ENCODE results near the gene ACADS. TPM values are rescaled to one million over a fixed set of nuclear protein-coding genes. Genes with fewer than 3 reads are reported as not detected.

ACADS gene
- total RNA-seq, 1 experiment from 2014 or later: 15.9 TPM

- ChIA-PET CTCF (interaction anchor here (0.6 kb wide), 1 partner anchor 59 kb away, joined by 4 read pairs; no protein-coding TSS in a partner anchor), POLR2A (no interaction called here)
- intact Hi-C loops (cut with micrococcal nuclease; ENCODE audit: unreplicated experiment) (no loop called here), in situ Hi-C loops (cut with HindIII; ENCODE audit: low pct_unique_long_range_greater_than_20kb, low sequenced_read_pairs) (no loop called here)
- Histone ChIP-seq H3K27me3 (ENCODE audit: control insufficient read depth, insufficient read depth, low read length) (no peaks in the 10 kb centered on the region), H3K27ac (ENCODE audit: low read length) (no peak overlapping the region), H3K4me1 (ENCODE audit: control insufficient read depth, insufficient read depth, low read length) (peaks cover 5% of the 10 kb centered on the region; the same call in 1 of the 2 replicates), H3K4me3 (ENCODE audit: low read depth in 2 of 2, low read length in 2 of 2) (no peak overlapping the region), H3K9me3 (ENCODE audit: control insufficient read depth, insufficient read depth, low read depth, low read length) (no peaks in the 10 kb centered on the region), H3K36me3 (ENCODE audit: control insufficient read depth, insufficient read depth, low read length) (peaks cover under 1% of the 10 kb centered on the region; the same call in 1 of the 2 replicates)
- no TSS peak for BruUV-seq (replicated peaks)
- TF ChIP-seq REST (IDR thresholded peaks at IDR 0.05; ENCODE audit: insufficient read depth in 1 of 2, low read depth in 2 of 2, low read length in 1 of 2) (no peak), SIN3A (IDR thresholded peaks at IDR 0.05; ENCODE audit: borderline replicate concordance, insufficient read depth, low read depth, low read length) (no peak)
- no peak for DNase-seq (ENCODE audit: low read depth, low spot score)
- ATAC-seq: no peak
Observed at GRCh38 chr12:120705618-120706017, 20.0 kb upstream of the ACADS start.

- intact Hi-C loops (cut with micrococcal nuclease; ENCODE audit: unreplicated experiment) (no loop called here), in situ Hi-C loops (cut with HindIII; ENCODE audit: low pct_unique_long_range_greater_than_20kb, low sequenced_read_pairs) (no loop called here)
- Histone ChIP-seq H3K27ac (ENCODE audit: low read length) (no peak overlapping the region), H3K4me1 (ENCODE audit: control insufficient read depth, insufficient read depth, low read length) (peaks cover 5% of the 10 kb centered on the region; the same call in 1 of the 2 replicates), H3K36me3 (ENCODE audit: control insufficient read depth, insufficient read depth, low read length) (peaks cover 3% of the 10 kb centered on the region; the same call in 1 of the 2 replicates), H3K27me3 (ENCODE audit: control insufficient read depth, insufficient read depth, low read length) (no peaks in the 10 kb centered on the region), H3K9me3 (ENCODE audit: control insufficient read depth, insufficient read depth, low read depth, low read length) (no peaks in the 10 kb centered on the region), H3K4me3 (ENCODE audit: low read depth in 2 of 2, low read length in 2 of 2) (no peak overlapping the region)
- POLR2A ChIA-PET: no interaction called here
- no peak for TF ChIP-seq TCF7L2 (IDR thresholded peaks at IDR 0.05; ENCODE audit: low read depth, low read length)
- no peak for TF ChIP-seq REST (IDR thresholded peaks at IDR 0.05; ENCODE audit: insufficient read depth in 1 of 2, low read depth in 2 of 2, low read length in 1 of 2)
- TF ChIP-seq POLR2AphosphoS5 (IDR thresholded peaks at IDR 0.05; ENCODE audit: low read depth, low read length): no peak
- TF ChIP-seq SIN3A (IDR thresholded peaks at IDR 0.05; ENCODE audit: borderline replicate concordance, insufficient read depth, low read depth, low read length): no peak
- no peak for TF ChIP-seq CTCF (IDR thresholded peaks at IDR 0.05)
- DNase-seq (ENCODE audit: low read depth, low spot score): no peak
- no peak for ATAC-seq
- CTCF ChIA-PET: interaction anchor here (0.6 kb wide), 1 partner anchor 59 kb away, joined by 4 read pairs; no protein-coding TSS in a partner anchor
- no TSS peak for BruUV-seq (replicated peaks)
Observed at GRCh38 chr12:120706029-120706428, 19.6 kb upstream of the ACADS start.
